Measurements from ENCODE around the gene OR6C4.

- TF ChIP-seq CTCF (IDR thresholded peaks at IDR 0.05; ENCODE audit: low read depth, low read length): no peak
- no peak for TF ChIP-seq EZH2phosphoT487 (IDR thresholded peaks at IDR 0.05; ENCODE audit: low read depth)
Observed at GRCh38 chr12:55554296-55554695, 4.9 kb downstream of the OR6C4 start.
